ENCODE results near the gene IL18RAP.

DNA sequence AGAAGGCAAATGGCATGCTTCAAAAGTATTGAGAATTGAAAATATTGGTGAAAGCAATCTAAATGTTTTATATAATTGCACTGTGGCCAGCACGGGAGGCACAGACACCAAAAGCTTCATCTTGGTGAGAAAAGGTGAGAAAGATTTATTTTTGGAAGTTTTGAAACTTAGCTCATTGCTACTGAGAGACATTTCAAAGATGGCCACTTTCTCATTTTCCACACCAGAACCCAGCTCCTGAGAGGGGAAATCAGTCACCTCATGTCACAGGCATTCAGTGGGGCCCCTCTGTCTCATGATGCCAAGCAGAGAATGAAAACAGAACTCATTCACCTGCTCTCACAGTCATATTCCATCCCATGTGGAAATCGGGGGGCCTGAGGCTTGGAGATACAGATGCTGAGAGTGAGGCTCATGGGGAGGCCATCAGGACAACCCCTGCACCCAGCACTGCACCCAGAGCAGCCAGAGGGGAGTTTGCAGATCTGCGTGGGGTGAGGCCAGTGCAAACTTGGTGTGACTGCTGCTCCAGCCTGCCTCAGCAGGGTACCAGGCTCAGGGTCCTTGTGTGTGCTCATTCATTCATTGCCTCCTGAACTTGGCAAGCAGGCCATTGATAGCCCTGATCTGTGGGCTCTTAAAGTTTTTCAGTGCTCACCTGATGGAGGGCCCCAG is 36.0 kb upstream of the IL18RAP start:
- TF ChIP-seq, protein P1, sequence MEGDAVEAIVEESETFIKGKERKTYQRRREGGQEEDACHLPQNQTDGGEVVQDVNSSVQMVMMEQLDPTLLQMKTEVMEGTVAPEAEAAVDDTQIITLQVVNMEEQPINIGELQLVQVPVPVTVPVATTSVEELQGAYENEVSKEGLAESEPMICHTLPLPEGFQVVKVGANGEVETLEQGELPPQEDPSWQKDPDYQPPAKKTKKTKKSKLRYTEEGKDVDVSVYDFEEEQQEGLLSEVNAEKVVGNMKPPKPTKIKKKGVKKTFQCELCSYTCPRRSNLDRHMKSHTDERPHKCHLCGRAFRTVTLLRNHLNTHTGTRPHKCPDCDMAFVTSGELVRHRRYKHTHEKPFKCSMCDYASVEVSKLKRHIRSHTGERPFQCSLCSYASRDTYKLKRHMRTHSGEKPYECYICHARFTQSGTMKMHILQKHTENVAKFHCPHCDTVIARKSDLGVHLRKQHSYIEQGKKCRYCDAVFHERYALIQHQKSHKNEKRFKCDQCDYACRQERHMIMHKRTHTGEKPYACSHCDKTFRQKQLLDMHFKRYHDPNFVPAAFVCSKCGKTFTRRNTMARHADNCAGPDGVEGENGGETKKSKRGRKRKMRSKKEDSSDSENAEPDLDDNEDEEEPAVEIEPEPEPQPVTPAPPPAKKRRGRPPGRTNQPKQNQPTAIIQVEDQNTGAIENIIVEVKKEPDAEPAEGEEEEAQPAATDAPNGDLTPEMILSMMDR (IDR thresholded peaks at IDR 0.05; ENCODE audit: insufficient read depth, low read length, poor library complexity, severe bottlenecking) = no peak
- no peak for TF ChIP-seq EZH2phosphoT487 (conservative IDR thresholded peaks at IDR 0.05; ENCODE audit: low read length)

All from SU-DHL-6 (cell line).